Measurements from ENCODE around the gene HJV.

The HJV gene

GRCh38 chr1:146012703-146013558 is 8.6 kb downstream of the HJV start:
- TF ChIP-seq ZFX (IDR thresholded peaks at IDR 0.05) (no peak), CTCF (conservative IDR thresholded peaks at IDR 0.05) (peak; percentile 92)
- H3K27ac ChIP-seq, result peak overlapping the region; percentile 29

- H3K27ac ChIP-seq, result no peak overlapping the region
- TF ChIP-seq CTCF (conservative IDR thresholded peaks at IDR 0.05), result no peak
- TF ChIP-seq ZFX (IDR thresholded peaks at IDR 0.05), result no peak
Measured at GRCh38 chr1:146010126-146010738, 11.3 kb downstream of the HJV start.

GRCh38 chr1:146007489-146008133 is 13.9 kb downstream of the HJV start:
- TF ChIP-seq CTCF (conservative IDR thresholded peaks at IDR 0.05), result peak; percentile 66
- TF ChIP-seq ZFX (IDR thresholded peaks at IDR 0.05), result no peak
- no peak overlapping the region for H3K27ac ChIP-seq

- H3K27ac ChIP-seq, result no peak overlapping the region
Measured at GRCh38 chr1:146001709-146002108, 19.8 kb downstream of the HJV start.

GRCh38 chr1:145999321-146000024 is 22.1 kb downstream of the HJV start:
- H3K27ac ChIP-seq, result peak overlapping the region; percentile 73
- TF ChIP-seq CTCF (conservative IDR thresholded peaks at IDR 0.05) (no peak), ZFX (IDR thresholded peaks at IDR 0.05) (no peak)

More at GRCh38 chr1:146001709-146002108, 19.8 kb downstream of the HJV start:
- TF ChIP-seq CTCF (conservative IDR thresholded peaks at IDR 0.05) (no peak), ZFX (IDR thresholded peaks at IDR 0.05) (no peak)

- H3K27ac ChIP-seq, result no peak overlapping the region
- TF ChIP-seq ZFX (IDR thresholded peaks at IDR 0.05), result no peak
Measured at GRCh38 chr1:145997718-145998023, 23.9 kb downstream of the HJV start.

- TF ChIP-seq CTCF (conservative IDR thresholded peaks at IDR 0.05) (no peak), ZFX (IDR thresholded peaks at IDR 0.05) (no peak)
Measured at GRCh38 chr1:145997016-145997717, 24.4 kb downstream of the HJV start.

More at GRCh38 chr1:145997016-145997717, 24.4 kb downstream of the HJV start:
- H3K27ac ChIP-seq, result peak overlapping the region; percentile 92
